H1 (cell line): Measurements from ENCODE around the gene ZNF619. TPM values are rescaled to one million over a fixed set of nuclear protein-coding genes. Genes with fewer than 3 reads are reported as not detected.

Experiments used
- CTCF ChIA-PET: fragments of 300-600 bp; sonication (Branson Sonifier 250); formaldehyde crosslinking; loops from one replicate; lab custom pipeline; 2021; ENCODE audit not compliant: partially characterized antibody; lab: Charles Lee
- POLR2A ChIA-PET: fragments of 300-600 bp; sonication (Branson Sonifier 250); formaldehyde crosslinking; loops from one replicate; lab custom pipeline; 2021; ENCODE audit warnings: inconsistent platforms; ENCODE audit not compliant: partially characterized antibody; lab: Charles Lee
- DNase-seq, 2 experiments: peaks; one replicate each; pipeline versions ENCODE4 v3.0.0 to v3.0.0-alpha.2; 2010 to 2022; ENCODE audit warnings: low spot score in 2 of 2, low read depth in 1 of 2, mixed read lengths in 1 of 2
- FAIRE-seq: peaks from 2 replicates; lab custom pipeline; 2011; peaks lifted over from hg19 to GRCh38; lab: Jason Lieb, UNC
- H2AFZ ChIP-seq: 2 replicates; pipeline ENCODE4 v1.8.1; 2012; ENCODE audit warnings: low read length, inconsistent platforms
- H2AK5ac ChIP-seq: 2 replicates; pipeline ENCODE4 v1.6.1; 2013; ENCODE audit warnings: low read depth, low read length
- H2BK120ac ChIP-seq: replicated peaks from 2 replicates; pipeline ENCODE3; 2013; ENCODE audit warnings: low read depth, low read length, inconsistent platforms
- H2BK12ac ChIP-seq: 2 replicates; pipeline ENCODE4 v1.6.1; 2013; ENCODE audit warnings: low read depth, low read length
- H2BK15ac ChIP-seq: 2 replicates; pipeline ENCODE4 v1.6.1; 2013; ENCODE audit warnings: low read length
- H2BK20ac ChIP-seq: 2 replicates; pipeline ENCODE4 v1.6.1; 2013; ENCODE audit warnings: low read length
- H2BK5ac ChIP-seq: 2 replicates; pipeline ENCODE4 v1.6.1; 2013; ENCODE audit warnings: low read depth, low read length
- H3K14ac ChIP-seq: 2 replicates; pipeline ENCODE4 v1.6.1; 2013; ENCODE audit warnings: inconsistent platforms; ENCODE audit not compliant: insufficient read length
- H3K18ac ChIP-seq: 2 replicates; pipeline ENCODE4 v1.6.1; 2013; ENCODE audit warnings: low read length; ENCODE audit errors: extremely low read depth
- H3K23ac ChIP-seq: 2 replicates; pipeline ENCODE4 v1.6.1; 2013; ENCODE audit warnings: inconsistent platforms; ENCODE audit not compliant: insufficient read length
- H3K23me2 ChIP-seq: 2 replicates; pipeline ENCODE4 v1.6.1; 2013; ENCODE audit warnings: low read depth, low read length
- H3K27ac ChIP-seq: 2 replicates; pipeline ENCODE4 v1.6.1; 2011; ENCODE audit warnings: low read depth, low read length, inconsistent platforms
- H3K27me3 ChIP-seq, 4 experiments: replicated peaks in 1 of 4; 1 replicate in 1 of 4; 2 replicates in 3 of 4; pipeline versions ENCODE4 v1.6.1 to v1.8.1; 2011 to 2013; ENCODE audit warnings: low read length in 3 of 4, mild to moderate bottlenecking in 3 of 4, inconsistent platforms in 2 of 4, mixed read lengths in 2 of 4, moderate library complexity in 1 of 4; ENCODE audit not compliant: control insufficient read depth in 3 of 4, insufficient read depth in 3 of 4; ENCODE audit errors: extremely low read depth in 1 of 4
- H3K36me3 ChIP-seq, 4 experiments: 2 replicates each; pipeline versions ENCODE4 v1.6.1 to v1.8.1; 2011 to 2013; ENCODE audit warnings: mild to moderate bottlenecking in 4 of 4, low read length in 3 of 4, moderate library complexity in 2 of 4, control low read depth in 1 of 4, inconsistent platforms in 1 of 4; ENCODE audit not compliant: insufficient read depth in 4 of 4, control insufficient read depth in 2 of 4
- H3K4ac ChIP-seq: replicated peaks from 2 replicates; pipeline ENCODE3; 2013; ENCODE audit warnings: low read length, low read depth, mixed read lengths, inconsistent platforms; ENCODE audit not compliant: insufficient read length
- H3K4me1 ChIP-seq, 4 experiments: replicated peaks in 1 of 4; 1 replicate in 1 of 4; 2 replicates in 3 of 4; pipeline versions ENCODE4 v1.6.1 to v1.8.1; 2011 to 2013; ENCODE audit warnings: low read length in 3 of 4, inconsistent platforms in 2 of 4, mixed read lengths in 1 of 4; ENCODE audit not compliant: insufficient read depth in 4 of 4, control insufficient read depth in 3 of 4
- H3K4me2 ChIP-seq, 2 experiments: 2 replicates each; pipeline versions ENCODE4 v1.6.1 to v1.8.1; 2011 to 2013; ENCODE audit warnings: low read depth in 2 of 2, low read length in 2 of 2, control low read depth in 1 of 2, inconsistent platforms in 1 of 2, mild to moderate bottlenecking in 1 of 2; ENCODE audit not compliant: insufficient read depth in 1 of 2
- H3K4me3 ChIP-seq, 4 experiments: fragments of 200-600, 300-600 bp in 1 of 4; sonication (generic), shearing (Covaris generic), sonication (Bioruptor Twin) in 1 of 4; 2 replicates each; pipeline versions ENCODE4 v1.5.1 to v1.8.1; 2011 to 2016; ENCODE audit warnings: low read length in 4 of 4, low read depth in 3 of 4, control low read depth in 2 of 4, inconsistent platforms in 2 of 4, mild to moderate bottlenecking in 2 of 4, mixed read lengths in 1 of 4, moderate library complexity in 1 of 4; ENCODE audit not compliant: insufficient read depth in 2 of 4; ENCODE audit errors: extremely low read depth in 1 of 4
- H3K56ac ChIP-seq: replicated peaks from 2 replicates; pipeline ENCODE3; 2013; ENCODE audit warnings: low read depth, mild to moderate bottlenecking, mixed read lengths, low read length, inconsistent platforms; ENCODE audit not compliant: insufficient read length
- H3K79me1 ChIP-seq: 2 replicates; pipeline ENCODE4 v1.6.1; 2013; ENCODE audit warnings: low read depth, low read length, control low read depth
- H3K79me2 ChIP-seq, 2 experiments: 2 replicates each; pipeline versions ENCODE4 v1.6.1 to v1.8.1; 2012 to 2013; ENCODE audit warnings: low read length in 2 of 2, mild to moderate bottlenecking in 2 of 2, inconsistent platforms in 1 of 2; ENCODE audit not compliant: insufficient read depth in 2 of 2, control insufficient read depth in 1 of 2
- H3K9ac ChIP-seq, 4 experiments: replicated peaks in 1 of 4; 1 replicate in 1 of 4; 2 replicates in 3 of 4; pipeline versions ENCODE4 v1.6.1 to v1.8.1; 2011 to 2013; ENCODE audit warnings: low read depth in 3 of 4, low read length in 3 of 4, control low read depth in 2 of 4, mild to moderate bottlenecking in 2 of 4, moderate library complexity in 2 of 4, inconsistent platforms in 1 of 4; ENCODE audit errors: extremely low read depth in 1 of 4
- H3K9me3 ChIP-seq, 2 experiments: 2 replicates each; pipeline versions ENCODE4 v1.6.1 to v1.8.1; 2012 to 2013; ENCODE audit warnings: mild to moderate bottlenecking in 2 of 2, moderate library complexity in 2 of 2, control low read depth in 1 of 2, inconsistent platforms in 1 of 2, low read depth in 1 of 2, low read length in 1 of 2, mixed read lengths in 1 of 2; ENCODE audit not compliant: insufficient read depth in 2 of 2
- H4K20me1 ChIP-seq, 2 experiments: replicated peaks in 1 of 2; 2 replicates each; pipeline versions ENCODE3 to v1.8.1; 2011 to 2013; ENCODE audit warnings: inconsistent platforms in 2 of 2, low read length in 2 of 2, mild to moderate bottlenecking in 1 of 2; ENCODE audit not compliant: insufficient read depth in 2 of 2, control insufficient read depth in 1 of 2
- H4K5ac ChIP-seq: 2 replicates; pipeline ENCODE4 v1.6.1; 2013; ENCODE audit warnings: low read length, low read depth, mixed read lengths, inconsistent platforms; ENCODE audit not compliant: insufficient read length
- H4K8ac ChIP-seq: 2 replicates; pipeline ENCODE4 v1.8.0; 2013; ENCODE audit warnings: mild to moderate bottlenecking, moderate library complexity, low read length, inconsistent platforms; ENCODE audit not compliant: insufficient read depth; ENCODE audit errors: extremely low read depth
- H4K91ac ChIP-seq: replicated peaks from 2 replicates; pipeline ENCODE3; 2013; ENCODE audit warnings: low read length, mixed read lengths, inconsistent platforms; ENCODE audit not compliant: insufficient read length
- CBX8 ChIP-seq: fragments of 300-800, 300-1000 bp; sonication (generic); IDR thresholded peaks from 2 replicates; pipeline ENCODE4 v1.7.1; 2016; ENCODE audit warnings: low read depth, low read length, borderline replicate concordance
- CREB1 ChIP-seq: IDR thresholded peaks from 2 replicates; pipeline ENCODE4 v1.6.1; 2012; ENCODE audit warnings: inconsistent platforms
- MAFK ChIP-seq: IDR thresholded peaks from 2 replicates; pipeline ENCODE4 v1.6.1; 2012; ENCODE audit warnings: low read depth, mild to moderate bottlenecking, improper control_type of control experiment, low read length
- SAP30 ChIP-seq: fragments of 300-600 bp; sonication (generic); IDR thresholded peaks from 2 replicates; pipeline ENCODE4 v1.7.1; 2012; ENCODE audit warnings: low read length, moderate library complexity, mild to moderate bottlenecking, inconsistent platforms; ENCODE audit not compliant: insufficient read depth, insufficient replicate concordance
- SIX5 ChIP-seq: IDR thresholded peaks from 2 replicates; pipeline ENCODE4 v1.6.1; 2011; ENCODE audit warnings: mild to moderate bottlenecking, low read depth, low read length
- SP1 ChIP-seq: IDR thresholded peaks from 2 replicates; pipeline ENCODE4 v1.6.1; 2011; ENCODE audit warnings: low read depth, low read length
- TCF12 ChIP-seq: IDR thresholded peaks from 2 replicates; pipeline ENCODE4 v1.6.1; 2011; ENCODE audit warnings: low read depth, mild to moderate bottlenecking, low read length
- WGBS, 2 experiments: shearing (Covaris generic) in 1 of 2; methylation state at CpG; one replicate each; pipeline versions ENCODE4 v1.1.6 to v1.1.7; 2013 to 2015; ENCODE audit warnings: low lambda C conversion rate in 2 of 2, mixed read lengths in 2 of 2, inconsistent platforms in 1 of 2, low coverage in 1 of 2, missing lambda C conversion rate in 1 of 2; ENCODE audit not compliant: insufficient replicate concordance in 2 of 2, insufficient coverage in 1 of 2, insufficient read length in 1 of 2; ENCODE audit errors: extremely low coverage in 1 of 2, missing lambda C conversion rate in 1 of 2; 5-methylcytosine and 5-hydroxymethylcytosine counted together
- polyA plus RNA-seq, 7 experiments: library from polyadenylated mRNA; depleted of rRNA in 3 of 7; stranded (reverse) in 5 of 7; unstranded in 2 of 7; fragments of >200 nt in 5 of 7; fragments of 200-250 nt in 2 of 7; gene quantifications; 1 replicate in 5 of 7; 2 replicates in 1 of 7; 4 replicates in 1 of 7; pipeline versions ENCODE4 v1.2.1 to v1.2.3, GENCODE V29; 2011 to 2013; ENCODE audit warnings: missing spikeins in 2 of 7, mixed read lengths in 2 of 7
- total RNA-seq: library from RNA; stranded (reverse); fragmentation: NEBNext Ultra II Directional; extraction: Animal tissue kit (Norgen Biotek cat#: 25700); gene quantifications from 2 replicates; pipeline ENCODE4 v1.2.1, GENCODE V29; 2021
- TF ChIP-seq, protein P1 (sequence below): IDR thresholded peaks from 2 replicates; pipeline ENCODE4 v1.6.1; 2012; ENCODE audit warnings: low read length, inconsistent platforms

The ZNF619 gene
- total and polyA plus RNA-seq, 2 of the 8 experiments (the other 6 are each of a cell fraction or from before 2014, with no cell fraction given) = 2.3 to 8.2 TPM

GRCh38 chr3:40523781-40524180 is 46.9 kb downstream of the ZNF619 start:
- peaks cover 0 to 10% (median under 1%) of the 10 kb centered on the region in 4 experiments; a peak in 4 of 8 replicates for H3K36me3 ChIP-seq
- H3K9ac ChIP-seq = no peak overlapping the region
- H2BK15ac ChIP-seq = no peak overlapping the region
- CTCF ChIA-PET = interaction anchor here (1.0 to 3.6 kb wide), 3 partner anchors 18 to 197 kb away, joined by 3 to 14 read pairs (median 5); partner anchors contain the start of gene ZNF620
- H3K23ac ChIP-seq = no peak overlapping the region
- no peak overlapping the region for H2BK5ac ChIP-seq
- H2AFZ ChIP-seq = no peak overlapping the region
- no peak overlapping the region for H2BK120ac ChIP-seq
- H3K27ac ChIP-seq = no peak overlapping the region
- H3K4me2 ChIP-seq = peak overlapping the region; percentile 96; a peak in 2 of 4 replicates
- no peak for FAIRE-seq
- no peaks in the 10 kb centered on the region for H3K27me3 ChIP-seq
- peak overlapping the region; percentile 27 for H3K4ac ChIP-seq
- DNase-seq = no peak
- H3K56ac ChIP-seq = no peak overlapping the region
- WGBS, 2 experiments = 89% methylated on average over 2 of the region's 2 CpGs; no CpG with 5 or more reads in 1 of the 2 experiments
- no peak overlapping the region for H2AK5ac ChIP-seq
- no peak overlapping the region for H4K5ac ChIP-seq
- H4K20me1 ChIP-seq = no peaks in the 10 kb centered on the region
- POLR2A ChIA-PET = interaction anchor here (0.9 to 3.8 kb wide), 15 partner anchors 7 to 245 kb away, joined by 3 to 78 read pairs (median 6); partner anchors contain the start of genes RPL14, ZNF619 and ZNF620
- H2BK20ac ChIP-seq = no peak overlapping the region
- peaks cover 0 to 4% (median 0%) of the 10 kb centered on the region in 4 experiments; a peak in 2 of 7 replicates for H3K4me1 ChIP-seq
- H3K4me3 ChIP-seq = peak overlapping the region in 3 of 4 experiments; percentile 83 to 85 (median 84); a peak in 5 of 8 replicates
- H3K79me1 ChIP-seq = no peaks in the 10 kb centered on the region
- H4K91ac ChIP-seq = no peak overlapping the region
- no peak overlapping the region for H3K18ac ChIP-seq
- H3K79me2 ChIP-seq = peaks cover 0 to 20% of the 10 kb centered on the region in 2 experiments; a peak in 2 of 4 replicates
- no peak overlapping the region for H2BK12ac ChIP-seq
- H3K14ac ChIP-seq = no peak overlapping the region
- no peak overlapping the region for H4K8ac ChIP-seq
- no peaks in the 10 kb centered on the region for H3K9me3 ChIP-seq
- peaks cover 8% of the 10 kb centered on the region for H3K23me2 ChIP-seq
- TF ChIP-seq TCF12 (no peak), SIX5 (no peak), CREB1 (no peak), SAP30 (no peak), SP1 (no peak), MAFK (no peak), CBX8 (no peak)
- TF ChIP-seq, protein P1, sequence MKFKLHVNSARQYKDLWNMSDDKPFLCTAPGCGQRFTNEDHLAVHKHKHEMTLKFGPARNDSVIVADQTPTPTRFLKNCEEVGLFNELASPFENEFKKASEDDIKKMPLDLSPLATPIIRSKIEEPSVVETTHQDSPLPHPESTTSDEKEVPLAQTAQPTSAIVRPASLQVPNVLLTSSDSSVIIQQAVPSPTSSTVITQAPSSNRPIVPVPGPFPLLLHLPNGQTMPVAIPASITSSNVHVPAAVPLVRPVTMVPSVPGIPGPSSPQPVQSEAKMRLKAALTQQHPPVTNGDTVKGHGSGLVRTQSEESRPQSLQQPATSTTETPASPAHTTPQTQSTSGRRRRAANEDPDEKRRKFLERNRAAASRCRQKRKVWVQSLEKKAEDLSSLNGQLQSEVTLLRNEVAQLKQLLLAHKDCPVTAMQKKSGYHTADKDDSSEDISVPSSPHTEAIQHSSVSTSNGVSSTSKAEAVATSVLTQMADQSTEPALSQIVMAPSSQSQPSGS = no peak
